CD4-positive, alpha-beta T cell treated with Interleukin-6 at 100 ng/mL for 8 hours (primary cell): ENCODE results near the gene ARID5B.
"Not testable (repeated sequence)": the region's sequence is repeated elsewhere in the genome, so short reads cannot be mapped to it uniquely, and the experiment has no call there.

Experiments
- DNase-seq: peaks from one replicate; pipeline ENCODE4 v3.0.0-alpha.2; 2020; ENCODE audit warnings: mixed read lengths, low spot score

The ARID5B gene

GRCh38 chr10:61964949-61965702 lies 63.6 kb downstream of the ARID5B start:
- DNase-seq: no peak

DNA sequence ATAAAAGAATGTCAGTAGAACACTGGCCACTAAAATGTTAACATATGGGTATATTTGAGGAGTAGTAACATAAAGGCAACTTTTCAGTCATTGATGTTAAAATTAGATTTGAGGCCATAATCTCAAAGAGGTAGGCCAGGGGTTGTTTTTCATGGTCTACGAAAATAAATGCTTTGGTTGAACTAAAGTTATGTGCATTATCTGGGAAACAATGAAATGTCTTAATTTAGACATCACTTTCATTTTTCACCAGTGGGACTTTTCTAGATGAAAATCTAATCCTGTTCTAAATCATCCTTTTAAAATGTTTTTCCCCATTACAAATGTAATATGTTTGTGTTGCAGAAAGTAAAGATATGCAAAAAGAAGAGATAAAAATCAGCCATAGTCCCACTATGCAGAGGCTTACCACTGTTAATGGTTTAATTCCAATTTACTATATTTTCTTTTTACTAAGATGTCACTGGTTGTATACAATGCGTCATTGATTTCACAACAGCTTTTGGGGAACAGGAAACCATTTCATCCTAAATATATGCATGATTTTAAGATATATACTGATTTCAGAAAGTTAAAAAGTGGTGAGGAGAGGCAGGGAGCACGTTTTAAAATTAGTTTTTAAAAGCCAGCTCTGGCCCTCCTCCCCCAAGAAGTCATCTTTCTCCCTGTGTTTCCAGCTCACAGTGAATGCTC lies 64.3 kb downstream of the ARID5B start:
- no peak for DNase-seq

DNA sequence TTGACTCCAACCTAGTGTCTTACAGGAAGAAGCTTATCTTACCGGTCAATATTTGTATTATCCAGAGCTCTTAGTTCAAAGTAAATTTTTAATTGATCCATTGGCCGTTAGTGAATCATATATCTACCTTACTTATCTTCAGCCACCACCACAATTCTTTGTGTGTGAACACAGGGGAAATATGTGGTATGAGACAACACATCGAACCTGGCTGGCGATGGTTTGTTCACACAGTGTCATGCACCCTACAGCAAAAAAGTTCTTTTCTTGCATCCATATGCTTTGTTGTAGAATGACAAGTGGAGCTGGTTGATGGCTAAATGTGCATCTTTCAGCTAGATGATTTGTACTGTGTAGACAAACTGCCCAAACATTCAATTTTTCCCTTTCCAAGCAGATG lies 65.8 kb downstream of the ARID5B start:
- no peak for DNase-seq

GRCh38 chr10:61970182-61971002 lies 68.9 kb downstream of the ARID5B start:
- DNase-seq: no peak

- no peak for DNase-seq
Observed at GRCh38 chr10:61971003-61971325, 69.5 kb downstream of the ARID5B start.

GRCh38 chr10:61973169-61973568 lies 71.7 kb downstream of the ARID5B start:
- no peak for DNase-seq

- DNase-seq: no peak
Observed at GRCh38 chr10:61973906-61974305, 72.4 kb downstream of the ARID5B start.

GRCh38 chr10:61974601-61975390 lies 73.3 kb downstream of the ARID5B start:
- DNase-seq: no peak

- no peak for DNase-seq
Observed at GRCh38 chr10:61975391-61975932, 74.0 kb downstream of the ARID5B start.

DNA sequence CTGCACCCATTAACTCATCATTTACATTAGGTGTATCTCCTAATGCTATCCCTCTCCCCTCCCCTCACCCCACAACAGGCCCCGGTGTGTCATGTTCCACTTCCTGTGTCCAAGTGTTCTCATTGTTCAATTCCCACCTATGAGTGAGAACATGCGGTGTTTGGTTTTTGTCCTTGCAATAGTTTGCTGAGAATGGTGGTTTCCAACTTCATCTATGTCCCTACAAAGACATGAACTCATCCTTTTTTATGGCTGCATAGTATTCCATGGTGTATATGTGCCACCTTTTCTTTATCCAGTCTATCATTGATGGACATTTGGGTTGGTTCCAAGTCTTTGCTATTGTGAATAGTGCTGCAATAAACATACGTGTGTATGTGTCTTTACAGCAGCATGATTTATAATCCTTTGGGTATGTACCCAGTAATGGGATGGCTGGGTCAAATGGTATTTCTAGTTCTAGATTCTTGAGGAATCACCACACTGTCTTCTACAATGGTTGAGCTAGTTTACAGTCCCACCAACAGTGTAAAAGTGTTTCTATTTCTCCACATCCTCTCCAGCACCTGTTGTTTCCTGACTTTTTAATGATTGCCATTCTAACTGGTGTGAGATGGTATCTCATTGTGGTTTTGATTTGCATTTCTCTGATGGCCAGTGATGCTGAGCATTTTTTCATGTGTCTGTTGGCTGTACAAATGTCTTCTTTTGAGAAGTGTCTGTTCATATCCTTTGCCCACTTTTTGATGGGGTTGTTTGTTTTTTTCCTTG lies 75.6 kb downstream of the ARID5B start:
- not testable (repeated sequence) for DNase-seq

DNA sequence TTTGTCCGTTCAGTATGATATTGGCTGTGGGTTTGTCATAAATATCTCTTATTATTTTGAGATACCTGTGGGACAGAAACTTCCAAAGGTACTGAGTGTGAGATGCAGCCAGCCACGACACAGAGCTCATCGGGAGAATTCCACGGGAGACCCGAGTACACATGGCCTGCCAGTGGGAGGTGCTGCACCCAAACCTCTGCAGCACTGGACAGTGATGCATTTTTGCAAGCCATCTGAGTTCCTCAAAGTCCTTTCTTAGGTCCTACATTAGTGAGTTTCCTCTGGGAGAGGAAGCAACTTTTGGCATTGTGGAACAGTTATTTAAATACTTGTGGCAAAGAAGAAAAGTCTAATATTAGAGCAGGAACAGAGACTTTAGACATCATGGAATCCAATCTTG lies 77.5 kb downstream of the ARID5B start:
- DNase-seq: no peak

DNA sequence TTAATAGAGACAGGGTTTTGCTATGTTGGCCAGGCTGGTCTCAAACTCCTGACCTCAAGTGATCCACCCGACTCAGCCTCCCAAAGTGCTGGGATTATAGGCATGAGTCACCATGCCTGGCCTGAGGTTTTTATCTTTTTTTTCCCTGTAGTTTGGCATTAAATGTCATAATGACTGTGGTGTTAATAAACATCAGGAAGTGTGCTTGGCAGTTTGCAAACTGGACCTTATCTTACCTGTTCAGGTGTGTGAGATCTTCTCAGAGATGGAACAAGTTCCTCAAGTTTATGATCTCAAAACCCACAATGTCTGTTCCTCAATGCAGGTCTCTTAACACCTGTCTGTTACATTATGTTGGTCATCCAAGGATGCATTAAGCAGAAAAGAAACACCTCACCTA lies 80.0 kb downstream of the ARID5B start:
- DNase-seq: no peak

- DNase-seq: no peak
Observed at GRCh38 chr10:61983255-61983654, 81.8 kb downstream of the ARID5B start.

DNA sequence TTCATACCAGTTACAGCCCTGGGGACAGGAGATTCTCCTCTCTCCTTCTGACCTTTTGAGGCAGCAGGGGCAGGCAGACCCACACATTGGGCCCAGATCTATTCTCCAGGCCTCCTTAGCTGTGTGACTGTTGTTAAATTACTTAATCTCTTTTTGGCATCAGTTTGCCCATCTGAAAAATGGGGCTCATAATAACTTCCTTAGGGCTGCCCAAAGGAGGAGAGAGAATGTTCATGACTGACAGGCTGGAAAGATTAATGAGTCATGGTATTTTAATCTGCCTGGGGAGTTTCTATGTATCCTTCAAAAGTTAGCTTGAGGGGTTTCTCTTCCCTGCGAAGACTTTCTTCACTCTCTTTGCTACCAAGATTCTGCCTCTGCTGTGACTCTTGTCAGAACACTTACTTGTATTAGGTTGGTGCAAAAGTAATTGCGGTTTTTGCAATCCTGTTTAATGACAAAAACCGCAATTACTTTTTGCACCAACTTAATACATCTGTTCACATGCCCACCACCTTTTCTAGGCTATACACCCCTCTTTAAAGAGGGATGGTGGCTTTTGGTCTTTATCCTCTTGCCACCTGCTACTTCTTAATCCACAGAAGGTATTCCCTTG lies 83.4 kb downstream of the ARID5B start:
- no peak for DNase-seq

DNA sequence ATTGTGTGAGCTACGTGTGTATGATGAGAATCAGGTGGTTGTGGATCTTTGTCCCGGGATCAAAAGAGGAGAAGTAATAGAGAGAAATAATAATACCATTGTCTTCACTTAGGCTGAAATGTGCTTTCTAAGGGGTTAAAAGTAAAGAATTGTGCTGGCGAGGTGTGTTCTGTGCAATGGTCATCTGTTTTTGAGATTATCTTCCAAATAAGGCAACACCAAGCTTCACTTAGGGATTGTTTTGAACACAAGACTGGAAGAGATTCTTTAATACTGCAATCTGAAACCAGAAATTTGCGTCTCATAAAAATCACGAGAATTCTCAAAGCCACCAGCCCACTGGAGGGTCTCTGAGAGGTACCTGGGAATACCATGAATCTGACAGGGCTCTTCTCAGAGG lies 84.2 kb downstream of the ARID5B start:
- DNase-seq: no peak

- no peak for DNase-seq
Observed at GRCh38 chr10:61986382-61986781, 84.9 kb downstream of the ARID5B start.

- no peak for DNase-seq
Observed at GRCh38 chr10:61986788-61987492, 85.4 kb downstream of the ARID5B start.

DNA sequence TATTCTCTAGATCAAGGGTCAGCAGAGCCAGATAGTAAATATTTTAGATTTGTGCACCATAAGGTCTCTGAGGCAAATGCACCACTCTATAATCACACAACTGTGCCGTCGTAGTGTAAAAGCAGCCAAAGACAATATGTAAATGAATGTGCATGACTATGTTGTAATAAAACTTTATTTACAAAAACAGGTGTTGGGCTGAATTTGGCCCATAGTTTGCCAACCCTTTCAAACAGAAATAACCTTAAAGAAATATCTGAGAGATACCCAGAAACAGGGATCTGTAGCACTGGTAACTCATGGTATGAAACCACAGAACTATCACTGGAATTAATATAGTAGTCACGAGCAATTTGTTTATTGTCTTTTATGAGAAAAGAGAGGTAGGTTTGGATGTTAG lies 86.0 kb downstream of the ARID5B start:
- no peak for DNase-seq

GRCh38 chr10:61987951-61988379 lies 86.5 kb downstream of the ARID5B start:
- DNase-seq: peak; percentile 21
